ENCODE results near the gene MICALL2.

DNA sequence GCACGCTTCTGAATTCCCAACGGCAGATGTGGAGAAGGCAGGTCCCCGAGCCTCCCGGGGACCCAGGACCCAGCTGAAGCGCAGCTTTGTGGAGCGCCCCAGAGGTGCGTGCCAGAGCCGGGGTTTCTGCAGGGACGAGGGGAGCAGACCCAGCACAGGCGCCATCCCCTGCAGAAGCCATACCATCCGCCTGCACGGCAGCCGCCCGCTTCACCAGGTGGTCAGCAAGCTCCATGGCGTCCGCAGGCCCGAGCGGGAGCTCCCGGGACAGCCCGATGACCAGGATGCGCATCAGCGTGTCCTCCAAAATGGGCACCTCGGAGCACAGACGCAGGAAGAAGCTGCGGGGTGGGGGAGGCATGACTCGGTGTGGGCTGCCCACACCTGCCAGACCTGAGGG, 34.3 kb upstream of the MICALL2 start:
- no peak for TF ChIP-seq CTCF (IDR thresholded peaks at IDR 0.05)
- no peak for TF ChIP-seq POLR2A (IDR thresholded peaks at IDR 0.05)
